H54 (cell line): Measurements from ENCODE around the gene RHOC.

ENCODE experiments used
- DNase-seq: peaks from one replicate; pipeline ENCODE4 v3.0.0; 2011; ENCODE audit warnings: low spot score, mixed read lengths; ENCODE audit not compliant: insufficient read length
- FAIRE-seq: peaks from 3 replicates; lab custom pipeline; 2011; peaks lifted over from hg19 to GRCh38; lab: Jason Lieb, UNC
- POLR2A ChIP-seq: IDR thresholded peaks from 2 replicates; pipeline ENCODE4 v1.6.1; 2011; ENCODE audit warnings: low read depth, mild to moderate bottlenecking, low read length

RHOC gene

DNA sequence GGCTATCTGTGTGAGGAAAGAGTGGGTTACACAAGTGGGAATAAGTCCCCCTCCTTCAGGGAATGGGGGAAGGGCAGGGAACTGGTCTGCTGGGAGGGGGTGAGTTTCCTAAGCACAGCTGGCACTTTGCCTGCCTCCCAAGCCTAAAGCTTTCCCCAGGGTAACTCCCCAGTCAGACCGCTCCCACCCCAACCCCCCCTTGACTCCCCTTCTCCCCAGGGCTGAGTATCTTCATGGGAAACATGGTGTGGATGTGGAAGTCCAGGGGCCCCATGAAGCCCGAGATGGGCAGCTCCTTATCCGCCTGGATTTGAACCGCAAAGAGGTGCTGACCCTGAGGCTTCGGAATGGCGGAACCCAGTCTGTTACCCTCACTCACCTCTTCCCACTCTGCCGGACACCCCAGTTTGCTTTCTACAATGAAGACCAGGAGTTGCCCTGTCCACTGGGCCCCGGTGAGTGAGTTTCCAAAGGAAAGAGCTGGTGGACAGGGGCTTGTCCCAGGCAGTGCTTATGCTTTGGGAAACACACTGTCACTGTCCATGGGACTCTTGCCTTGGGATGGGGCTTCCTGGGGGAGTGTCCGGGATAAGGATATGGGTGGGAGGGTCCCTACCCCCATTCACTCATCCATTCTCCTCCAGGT is 17.6 kb downstream of the RHOC start:
- no peak for TF ChIP-seq POLR2A
- DNase-seq (no peak), FAIRE-seq (no peak)

DNA sequence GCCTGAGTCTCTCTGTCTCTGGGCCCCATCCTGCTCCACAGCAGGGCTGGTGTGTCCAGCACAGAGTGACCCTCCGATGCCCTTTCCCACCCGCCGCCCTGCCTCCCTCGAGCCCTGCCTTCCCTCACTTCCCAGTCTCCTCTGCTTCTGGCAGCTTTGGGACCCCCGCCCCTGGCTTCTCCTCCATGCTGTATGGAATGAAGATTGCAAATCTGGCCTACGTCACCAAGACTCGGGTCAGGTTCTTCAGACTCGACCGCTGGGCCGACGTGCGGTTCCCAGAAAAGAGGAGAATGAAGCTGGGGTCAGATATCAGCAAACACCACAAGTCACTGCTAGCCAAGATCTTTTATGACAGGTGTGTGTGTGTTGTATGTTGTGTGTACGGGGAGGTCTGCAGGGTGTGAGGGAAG is 18.1 kb downstream of the RHOC start:
- FAIRE-seq (no peak), DNase-seq (no peak)
- no peak for TF ChIP-seq POLR2A

DNA sequence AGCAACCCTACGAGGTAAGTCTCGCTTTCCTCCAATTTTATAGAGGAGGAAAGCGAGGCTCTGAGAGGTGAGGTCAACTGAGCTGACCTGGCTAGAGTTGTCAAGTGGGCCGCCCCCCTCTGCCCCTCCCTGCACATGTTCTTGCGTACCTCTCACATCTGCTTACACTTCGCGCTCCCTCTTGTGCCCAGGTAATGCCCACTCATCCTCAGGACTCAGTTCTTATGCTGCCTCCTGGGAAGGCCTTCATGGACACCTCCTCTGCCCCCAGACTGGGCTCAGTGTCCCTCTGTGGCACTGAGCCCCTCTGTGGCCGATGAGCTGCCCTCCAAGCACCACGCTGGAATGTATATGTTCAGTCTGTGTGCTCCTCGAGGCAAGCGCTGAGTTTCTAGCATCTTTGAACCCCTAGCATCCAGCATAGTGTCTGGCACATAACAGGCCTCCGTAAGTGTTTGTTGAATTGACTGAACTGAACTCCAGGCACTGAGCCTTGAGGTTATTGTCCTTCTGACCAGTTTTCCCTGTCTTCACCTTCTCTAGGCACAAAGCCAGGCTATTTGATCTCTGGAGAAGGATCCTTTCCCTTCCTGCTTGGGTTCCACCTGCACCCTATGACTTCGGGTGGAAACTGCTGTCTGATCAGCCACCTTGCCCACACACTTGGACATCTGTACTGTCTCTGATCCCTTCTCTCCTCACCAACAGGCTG is 19.0 kb downstream of the RHOC start:
- DNase-seq (no peak), FAIRE-seq (no peak)
- TF ChIP-seq POLR2A: no peak

- no peak for TF ChIP-seq POLR2A
- FAIRE-seq: no peak
Measured at GRCh38 chr1:112687361-112687760, 19.6 kb downstream of the RHOC start.

GRCh38 chr1:112686835-112687234 is 20.1 kb downstream of the RHOC start:
- TF ChIP-seq POLR2A: no peak
- no peak for DNase-seq
- FAIRE-seq: no peak

More at GRCh38 chr1:112687361-112687760, 19.6 kb downstream of the RHOC start:
- DNase-seq: no peak

- FAIRE-seq (no peak), DNase-seq (no peak)
- no peak for TF ChIP-seq POLR2A
Measured at GRCh38 chr1:112686417-112686816, 20.5 kb downstream of the RHOC start.

- FAIRE-seq (no peak), DNase-seq (no peak)
- no peak for TF ChIP-seq POLR2A
Measured at GRCh38 chr1:112685913-112686312, 21.0 kb downstream of the RHOC start.

DNA sequence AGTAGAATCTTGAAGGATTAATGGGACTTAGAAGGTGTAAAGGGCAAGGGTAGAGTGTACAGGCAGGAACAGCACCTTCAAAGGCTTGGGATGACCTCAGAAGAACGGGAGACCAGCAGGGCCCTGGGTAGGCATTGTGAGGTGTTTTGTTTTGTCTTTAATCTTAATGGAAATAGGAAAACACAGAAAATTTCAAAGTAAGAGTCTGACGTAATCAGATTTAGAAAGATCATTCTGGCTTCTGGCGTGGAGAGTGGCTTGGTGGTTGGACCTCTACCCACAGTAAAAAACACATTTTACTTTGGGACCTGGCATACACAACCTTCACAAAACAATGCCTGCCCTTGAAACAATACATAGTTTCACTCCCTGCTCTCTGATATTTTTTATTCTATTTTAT is 28.3 kb downstream of the RHOC start:
- no peak for TF ChIP-seq POLR2A
- FAIRE-seq (no peak), DNase-seq (no peak)

GRCh38 chr1:112677501-112677900 is 29.4 kb downstream of the RHOC start:
- no peak for TF ChIP-seq POLR2A
- DNase-seq (no peak), FAIRE-seq (no peak)

DNA sequence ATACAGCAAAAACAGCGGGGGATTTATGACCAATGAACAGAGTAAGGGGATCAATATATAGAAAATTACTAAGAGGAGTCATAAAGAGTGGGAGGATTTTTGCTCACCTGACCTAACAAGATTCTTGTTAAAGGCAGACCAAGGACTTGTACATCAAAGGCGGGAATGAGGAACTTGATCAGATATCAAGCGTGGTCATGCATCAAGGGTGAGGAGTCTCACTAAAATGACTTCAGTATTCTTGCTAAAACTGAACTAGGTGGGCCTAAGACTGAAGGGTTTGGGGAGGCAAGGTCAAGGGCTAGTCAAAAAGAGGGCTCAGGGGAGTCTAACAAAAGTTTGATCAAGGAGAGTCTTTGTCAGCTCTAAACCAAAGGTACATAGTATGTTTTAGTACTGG is 30.4 kb downstream of the RHOC start:
- TF ChIP-seq POLR2A: no peak
- no peak for DNase-seq
- FAIRE-seq: no peak

DNA sequence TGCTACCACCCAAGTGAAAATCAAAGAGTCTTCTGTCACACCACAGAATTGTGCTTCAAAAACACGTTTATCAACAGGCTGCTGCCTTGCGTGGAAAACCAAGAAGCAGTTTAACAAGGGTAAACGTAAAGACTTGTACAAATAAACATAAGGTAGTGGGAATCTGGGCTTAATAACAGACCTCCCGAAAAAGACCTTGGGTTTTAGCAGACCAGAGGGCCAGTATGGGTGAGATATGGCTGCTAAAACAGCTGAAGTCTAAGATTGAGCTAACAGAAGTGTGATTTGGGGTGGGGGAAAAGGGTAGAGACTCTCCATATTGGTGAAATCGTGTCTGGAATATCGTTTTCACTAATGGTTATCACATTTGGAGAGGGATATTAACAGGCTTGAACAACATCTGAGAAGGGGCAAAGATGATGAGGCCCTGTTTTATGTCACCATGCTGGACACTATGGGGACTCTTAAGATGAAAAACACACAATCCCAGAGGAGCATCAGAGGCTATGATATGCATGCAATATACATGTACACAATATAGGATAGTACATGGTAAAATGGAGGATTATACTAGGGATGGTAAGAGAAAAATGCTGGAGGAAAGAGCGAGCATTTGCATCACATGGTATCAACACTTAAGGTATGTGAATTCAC is 31.1 kb downstream of the RHOC start:
- FAIRE-seq: no peak
- TF ChIP-seq POLR2A: no peak

DNA sequence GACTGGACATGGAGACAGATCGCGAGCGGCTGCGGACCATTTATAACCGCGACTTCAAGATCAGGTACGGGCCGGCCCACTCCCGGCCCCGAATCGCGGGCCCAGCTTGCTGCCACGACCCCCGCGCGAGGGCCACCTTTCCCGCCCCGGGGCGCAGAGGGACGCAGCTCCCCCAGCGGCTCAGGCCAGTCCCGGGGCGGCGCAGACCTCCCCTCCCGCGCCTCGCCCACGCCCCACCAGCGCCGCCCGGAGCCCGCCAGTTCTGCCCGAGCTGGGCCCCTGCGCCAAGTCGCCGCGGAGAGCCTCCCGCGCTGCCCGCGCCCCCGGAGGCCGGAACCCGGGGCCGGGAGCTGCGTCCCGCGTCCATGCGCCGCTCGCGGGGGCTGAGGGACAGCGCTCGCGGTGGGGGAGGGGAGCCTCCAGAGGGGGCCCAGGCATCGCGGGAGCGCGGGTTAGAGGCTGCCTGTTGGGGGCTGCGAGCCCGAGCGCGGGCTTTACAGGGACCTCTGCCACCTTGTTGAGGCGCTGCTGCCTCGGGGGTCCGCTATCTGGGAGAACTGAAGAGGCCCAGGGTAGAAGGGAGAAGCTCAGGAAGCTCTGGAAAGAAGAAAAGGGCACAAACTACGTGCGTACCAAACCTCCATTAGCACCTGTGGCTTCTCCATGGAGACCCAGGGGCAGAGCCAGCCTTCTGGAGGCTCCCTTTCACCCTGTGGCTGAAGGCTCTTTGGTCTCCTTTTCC is 31.8 kb downstream of the RHOC start:
- no peak for TF ChIP-seq POLR2A
- DNase-seq (no peak), FAIRE-seq (no peak)

More for the DNA sequence above, 31.1 kb downstream of the RHOC start:
- no peak for DNase-seq

DNA sequence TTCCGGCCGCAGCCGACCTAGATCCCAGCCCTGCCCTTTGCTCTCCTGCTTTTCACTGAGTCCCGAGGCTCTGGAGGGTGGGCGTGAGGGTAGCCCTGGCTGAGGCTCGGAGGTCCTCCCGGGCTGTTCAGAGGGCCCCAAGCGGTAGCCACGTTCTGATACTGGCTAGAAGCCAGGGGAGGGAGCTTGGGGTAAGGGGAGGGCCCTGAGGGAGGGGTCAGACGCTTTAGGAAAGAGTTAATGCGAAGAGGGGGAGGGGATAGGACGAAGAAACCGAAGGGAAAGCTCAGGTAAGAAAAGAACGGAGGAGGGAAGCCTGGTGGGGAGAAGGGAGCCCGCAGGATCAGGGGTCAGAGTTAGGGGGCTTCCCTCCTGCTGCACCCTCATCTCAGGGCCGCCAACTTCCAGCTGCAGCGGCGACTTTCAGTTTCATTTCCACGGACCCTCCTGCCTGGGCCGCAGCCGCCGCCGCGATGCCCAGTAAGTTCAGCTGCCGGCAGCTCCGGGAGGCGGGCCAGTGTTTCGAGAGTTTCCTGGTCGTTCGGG is 32.4 kb downstream of the RHOC start, which contains the start of gene MOV10:
Gene MOV10, plus strand, starts transcription at position 220 of the 546 bp plus-strand sequence. Its CDS starts 254 bp downstream, at position 474.
- peak; percentile 48 for DNase-seq
- FAIRE-seq: no peak
- peak; percentile 35; the same call in 1 of the 2 replicates for TF ChIP-seq POLR2A
